Measurements from ENCODE around the gene ATP5F1B.
A peak's percentile ranks its signal among the peaks of the same experiment; 100 is the strongest.

ATP5F1B gene

GRCh38 chr12:56631790-56632700 lies 13.7 kb downstream of the ATP5F1B start:
- H3K27ac ChIP-seq (replicated peaks) = no peak overlapping the region
- H3K4me3 ChIP-seq (replicated peaks; ENCODE audit: insufficient read depth, low read length) = no peak overlapping the region
- DNase-seq (ENCODE audit: low read depth in 1 of 2, low spot score in 1 of 2) = peak in 1 of 2 experiments; percentile 34
- H3K27me3 ChIP-seq (ENCODE audit: insufficient read depth, poor library complexity, severe bottlenecking) = no peaks in the 10 kb centered on the region
- TF ChIP-seq POLR2AphosphoS5 (IDR thresholded peaks at IDR 0.05; ENCODE audit: low read depth) (no peak), SPI1 (IDR thresholded peaks at IDR 0.05; ENCODE audit: borderline replicate concordance, low read depth) (no peak), GABPA (IDR thresholded peaks at IDR 0.05; ENCODE audit: low read depth) (no peak), REST (IDR thresholded peaks at IDR 0.05; ENCODE audit: insufficient replicate concordance, low read depth) (no peak)
- TF ChIP-seq, protein P1, sequence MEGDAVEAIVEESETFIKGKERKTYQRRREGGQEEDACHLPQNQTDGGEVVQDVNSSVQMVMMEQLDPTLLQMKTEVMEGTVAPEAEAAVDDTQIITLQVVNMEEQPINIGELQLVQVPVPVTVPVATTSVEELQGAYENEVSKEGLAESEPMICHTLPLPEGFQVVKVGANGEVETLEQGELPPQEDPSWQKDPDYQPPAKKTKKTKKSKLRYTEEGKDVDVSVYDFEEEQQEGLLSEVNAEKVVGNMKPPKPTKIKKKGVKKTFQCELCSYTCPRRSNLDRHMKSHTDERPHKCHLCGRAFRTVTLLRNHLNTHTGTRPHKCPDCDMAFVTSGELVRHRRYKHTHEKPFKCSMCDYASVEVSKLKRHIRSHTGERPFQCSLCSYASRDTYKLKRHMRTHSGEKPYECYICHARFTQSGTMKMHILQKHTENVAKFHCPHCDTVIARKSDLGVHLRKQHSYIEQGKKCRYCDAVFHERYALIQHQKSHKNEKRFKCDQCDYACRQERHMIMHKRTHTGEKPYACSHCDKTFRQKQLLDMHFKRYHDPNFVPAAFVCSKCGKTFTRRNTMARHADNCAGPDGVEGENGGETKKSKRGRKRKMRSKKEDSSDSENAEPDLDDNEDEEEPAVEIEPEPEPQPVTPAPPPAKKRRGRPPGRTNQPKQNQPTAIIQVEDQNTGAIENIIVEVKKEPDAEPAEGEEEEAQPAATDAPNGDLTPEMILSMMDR (IDR thresholded peaks at IDR 0.05; ENCODE audit: insufficient read depth, low read length) = no peak

- peak in 1 of 2 experiments; percentile 90 for DNase-seq (ENCODE audit: low read depth in 1 of 2, low spot score in 1 of 2)
- TF ChIP-seq, protein P1 (IDR thresholded peaks at IDR 0.05; ENCODE audit: insufficient read depth, low read length) = no peak
- TF ChIP-seq REST (IDR thresholded peaks at IDR 0.05; ENCODE audit: insufficient replicate concordance, low read depth) (no peak), POLR2AphosphoS5 (IDR thresholded peaks at IDR 0.05; ENCODE audit: low read depth) (no peak), GABPA (IDR thresholded peaks at IDR 0.05; ENCODE audit: low read depth) (no peak), SPI1 (IDR thresholded peaks at IDR 0.05; ENCODE audit: borderline replicate concordance, low read depth) (no peak)
Measured at GRCh38 chr12:56630180-56630632, 15.6 kb downstream of the ATP5F1B start, which contains the start of gene BAZ2A. Gene BAZ2A, minus strand, starts transcription at chr12:56630326. Its CDS starts 12,796 bp downstream, at chr12:56617530.

DNA sequence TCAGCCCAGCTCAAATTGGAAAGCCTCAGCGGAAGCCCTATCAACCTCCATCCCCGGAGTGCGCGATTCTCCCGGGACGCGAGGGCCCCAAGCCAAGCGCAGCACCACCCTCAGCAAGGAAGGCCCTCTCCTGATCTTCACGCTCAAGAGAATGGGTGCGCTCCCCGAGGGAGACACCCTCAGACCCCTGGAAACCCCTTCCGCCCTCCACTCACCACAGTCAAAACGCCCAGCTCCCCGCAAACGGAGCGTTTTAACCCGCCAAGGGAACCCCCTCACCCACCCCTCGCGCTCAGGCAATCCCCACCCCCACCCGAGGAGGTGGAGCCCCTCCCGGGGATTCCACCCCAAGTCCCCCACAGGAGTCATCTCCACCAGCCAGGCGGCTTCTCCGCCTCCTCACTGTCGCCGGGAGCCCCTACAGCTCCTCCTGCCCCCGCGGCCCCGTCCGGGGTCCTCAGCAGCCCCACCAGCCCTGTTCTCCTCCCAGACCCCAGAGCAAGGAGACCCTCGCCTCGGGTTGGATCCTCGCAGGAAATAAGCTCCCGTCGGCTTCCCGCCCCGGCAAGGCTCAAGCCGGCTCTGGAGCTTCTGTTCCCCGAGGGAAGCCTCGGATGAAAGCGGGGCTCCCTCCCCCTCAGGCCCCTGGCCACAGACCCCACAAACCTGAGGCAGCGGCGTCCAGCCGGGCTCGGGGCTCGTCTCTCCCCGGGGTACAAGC lies 16.2 kb downstream of the ATP5F1B start:
- Histone ChIP-seq H3K27ac (replicated peaks) (peak overlapping the region; percentile 94), H3K4me3 (replicated peaks; ENCODE audit: insufficient read depth, low read length) (peak overlapping the region; percentile 99), H3K27me3 (ENCODE audit: insufficient read depth, poor library complexity, severe bottlenecking) (no peaks in the 10 kb centered on the region)
- no peak for DNase-seq (ENCODE audit: low read depth in 1 of 2, low spot score in 1 of 2)
- TF ChIP-seq SPI1 (IDR thresholded peaks at IDR 0.05; ENCODE audit: borderline replicate concordance, low read depth) = no peak
- TF ChIP-seq, protein P1 (IDR thresholded peaks at IDR 0.05; ENCODE audit: insufficient read depth, low read length) = no peak
- TF ChIP-seq POLR2AphosphoS5 (IDR thresholded peaks at IDR 0.05; ENCODE audit: low read depth) = no peak
- no peak for TF ChIP-seq REST (IDR thresholded peaks at IDR 0.05; ENCODE audit: insufficient replicate concordance, low read depth)
- TF ChIP-seq GABPA (IDR thresholded peaks at IDR 0.05; ENCODE audit: low read depth) = no peak

More at GRCh38 chr12:56630180-56630632, 15.6 kb downstream of the ATP5F1B start, which contains the start of gene BAZ2A:
- H3K4me3 ChIP-seq (replicated peaks; ENCODE audit: insufficient read depth, low read length) = peak within 1 kb of the TSS; percentile 99
- H3K27me3 ChIP-seq (ENCODE audit: insufficient read depth, poor library complexity, severe bottlenecking) = no peaks in the 10 kb centered on the region
- H3K27ac ChIP-seq (replicated peaks) = peak within 1 kb of the TSS; percentile 94

All from HL-60 (cell line).